HG02642 (cell line): ENCODE measurements around the gene CYB5A.
"Not testable (repeated sequence)": the region's sequence is repeated elsewhere in the genome, so short reads cannot be mapped to it uniquely, and the experiment has no call there.

Experiments
- ATAC-seq: cut with Tn5 transposase; IDR thresholded peaks from one replicate; pipeline ENCODE4 v1.9.1; 2021; ENCODE audit warnings: mild to moderate bottlenecking; ENCODE audit not compliant: unreplicated experiment, poor library complexity

Gene CYB5A

DNA sequence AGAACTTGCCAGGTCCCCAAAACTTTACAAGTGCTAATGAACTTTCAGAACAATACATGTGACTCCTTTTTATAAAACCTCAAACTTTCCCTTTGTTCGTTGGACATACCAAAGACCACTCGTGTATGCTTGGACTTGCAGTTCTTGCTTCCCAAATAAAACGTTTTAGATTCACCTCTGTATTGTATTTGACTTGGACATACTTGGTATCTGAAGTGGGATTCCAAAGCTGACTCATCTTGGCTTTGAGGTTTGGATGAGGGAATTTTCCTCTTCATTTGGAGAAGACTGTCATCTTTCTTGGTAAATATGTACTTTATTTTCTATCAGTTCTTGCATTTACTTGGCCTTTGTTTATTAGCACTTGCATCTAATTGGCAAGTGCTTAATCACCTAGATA lies 8.0 kb upstream of the CYB5A start:
- no peak for ATAC-seq

DNA sequence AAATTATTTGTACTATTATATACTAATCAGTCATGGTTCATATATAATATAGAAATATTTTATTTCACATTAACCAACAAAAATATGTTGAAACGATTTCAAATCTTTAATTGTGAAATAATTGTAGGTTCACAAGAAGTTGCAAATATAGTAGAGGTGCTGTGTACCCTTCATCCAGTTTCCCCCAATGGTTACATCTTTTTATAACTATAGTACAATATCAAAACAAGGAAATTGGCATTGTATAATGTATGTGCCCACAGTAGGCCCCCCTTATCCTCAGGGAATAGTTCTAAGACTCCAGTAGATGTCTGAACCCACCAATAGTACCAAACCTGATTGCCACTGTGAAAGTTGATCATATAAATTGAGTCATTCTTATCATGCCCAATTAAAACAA lies 7.4 kb upstream of the CYB5A start:
- ATAC-seq: no peak

DNA sequence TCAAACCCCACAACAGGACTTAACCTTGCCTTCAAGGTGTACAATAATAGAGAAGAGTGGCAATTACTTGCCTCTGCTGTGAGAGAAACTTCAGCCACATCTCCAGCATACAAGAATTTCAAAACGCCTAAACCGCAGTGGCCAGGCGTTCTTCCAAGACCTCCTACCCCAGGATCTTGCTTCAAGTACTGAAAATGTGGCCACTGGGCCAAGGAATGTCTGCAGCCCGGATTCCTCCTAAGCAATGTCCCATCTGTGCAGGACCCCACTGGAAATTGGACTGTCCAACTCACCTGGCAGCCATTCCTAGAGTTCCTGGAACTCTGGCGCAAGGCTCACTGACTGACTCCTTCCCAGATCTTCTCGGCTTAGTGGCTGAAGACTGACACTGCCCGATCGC lies 2.8 kb upstream of the CYB5A start:
- ATAC-seq: no peak

- ATAC-seq: not testable (repeated sequence)
These were observed 1.2 kb upstream of the CYB5A start for GRCh38 chr18:74292982-74293381.

DNA sequence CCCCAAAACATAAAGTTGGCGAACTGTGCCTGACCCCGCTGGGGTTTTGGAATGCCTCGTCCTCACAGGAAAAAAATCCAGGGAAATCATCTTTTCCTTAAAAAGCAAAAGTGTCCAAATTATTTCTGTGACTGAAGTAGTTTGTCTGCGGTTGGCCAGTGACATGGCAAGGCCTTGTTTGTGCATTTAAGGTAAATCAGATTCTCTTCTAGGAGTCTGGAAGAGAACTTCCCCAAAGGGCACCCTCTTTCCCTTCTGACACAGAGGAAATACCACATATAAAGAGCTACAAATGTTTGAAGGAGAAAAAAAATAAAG lies 737 bp upstream of the CYB5A start:
- no peak for ATAC-seq

- no peak for ATAC-seq
These were observed 342 bp downstream of the CYB5A start for GRCh38 chr18:74291472-74291770.

DNA sequence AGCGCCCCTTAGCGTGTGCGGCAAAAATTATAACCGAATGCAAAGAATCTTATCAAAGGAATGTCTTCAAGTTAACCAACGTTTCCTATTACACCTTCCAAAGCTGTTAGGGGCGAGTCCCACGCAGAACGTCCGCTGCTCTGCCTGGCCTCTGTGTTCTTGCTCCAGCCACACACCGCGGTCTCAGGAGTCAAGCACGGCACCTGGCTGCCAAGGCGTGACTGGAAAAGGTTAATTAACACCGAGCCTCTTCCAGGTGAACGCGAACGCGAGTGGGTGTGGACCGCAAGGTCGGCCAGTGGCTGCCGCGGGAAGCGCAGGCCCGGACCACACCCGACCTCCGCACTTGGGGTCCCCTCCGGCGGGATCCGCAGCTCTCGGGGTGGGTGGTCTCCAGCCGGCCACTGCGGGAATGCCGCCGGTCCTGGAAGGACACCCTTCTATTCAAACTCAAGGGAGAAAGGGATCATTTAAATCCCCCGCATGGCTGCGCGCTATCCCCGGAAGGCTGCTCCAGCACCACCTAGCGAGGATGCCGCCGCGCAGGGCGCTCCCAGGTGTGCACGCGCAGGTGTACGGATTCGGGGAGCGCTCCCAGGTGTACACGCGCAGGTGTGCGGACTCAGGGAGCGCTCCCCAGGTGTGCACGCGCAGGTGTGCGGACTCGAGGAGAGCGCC lies 830 bp downstream of the CYB5A start:
- no peak for ATAC-seq

GRCh38 chr18:74290021-74290420 lies 1.7 kb downstream of the CYB5A start:
- no peak for ATAC-seq

DNA sequence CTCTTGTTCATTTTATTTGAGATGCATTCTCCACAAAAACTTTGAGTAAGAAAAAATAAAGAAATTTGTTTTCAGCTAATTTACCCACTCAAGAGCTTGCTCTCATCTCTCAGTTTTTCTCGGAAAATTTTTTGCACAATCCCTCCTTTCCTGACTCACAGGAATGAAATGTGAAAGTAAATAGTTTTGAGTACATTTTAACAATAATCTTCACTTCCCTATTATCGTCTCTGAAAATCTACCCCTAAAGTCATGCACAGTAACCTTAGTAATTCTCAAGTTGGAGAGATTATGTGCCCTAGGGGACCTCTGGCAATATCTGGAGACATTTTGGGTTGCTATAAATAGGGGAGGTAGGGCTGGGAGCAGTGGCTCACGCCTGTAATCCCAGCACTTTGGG lies 2.6 kb downstream of the CYB5A start:
- ATAC-seq: no peak

DNA sequence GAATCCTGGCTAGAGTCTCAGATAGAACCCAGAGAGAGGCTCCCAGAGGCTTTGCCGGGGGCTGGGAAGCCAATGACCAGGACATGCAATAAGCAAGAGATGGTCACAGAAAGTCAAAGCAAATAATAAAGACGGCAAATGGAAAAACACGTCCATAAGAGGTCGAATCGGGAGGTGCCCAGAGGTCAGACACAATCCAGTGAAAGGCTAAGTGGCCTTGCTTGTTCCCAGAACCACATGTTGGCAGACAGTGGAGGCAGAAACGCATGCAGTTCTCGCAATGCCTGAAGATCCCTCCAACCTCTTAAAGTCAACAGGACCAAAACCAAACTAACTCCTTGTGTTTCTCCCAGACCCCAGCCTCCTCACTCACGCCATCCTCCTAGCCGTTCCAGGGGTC lies 3.0 kb downstream of the CYB5A start:
- no peak for ATAC-seq

GRCh38 chr18:74288041-74288440 lies 3.7 kb downstream of the CYB5A start:
- ATAC-seq: no peak

DNA sequence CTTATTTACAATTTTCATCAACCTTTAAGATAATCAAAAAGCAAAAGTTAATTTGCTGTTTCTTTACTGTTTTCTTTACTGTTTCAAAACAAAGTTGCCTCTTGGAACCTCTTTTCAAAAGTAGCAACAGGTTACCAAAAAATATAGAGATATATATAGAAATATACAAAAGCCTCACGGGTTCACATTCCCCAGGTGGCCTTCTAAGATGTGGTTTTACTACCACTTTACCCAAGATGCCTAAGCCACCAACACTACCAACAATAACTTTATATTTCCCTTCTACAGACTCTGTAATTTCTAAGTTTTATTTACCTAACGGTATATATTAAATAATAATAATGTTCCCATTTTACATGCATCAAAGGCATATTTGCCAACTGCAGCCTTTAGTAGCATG lies 4.9 kb downstream of the CYB5A start:
- ATAC-seq: no peak

GRCh38 chr18:74286106-74286855 lies 5.5 kb downstream of the CYB5A start:
- ATAC-seq: no peak

DNA sequence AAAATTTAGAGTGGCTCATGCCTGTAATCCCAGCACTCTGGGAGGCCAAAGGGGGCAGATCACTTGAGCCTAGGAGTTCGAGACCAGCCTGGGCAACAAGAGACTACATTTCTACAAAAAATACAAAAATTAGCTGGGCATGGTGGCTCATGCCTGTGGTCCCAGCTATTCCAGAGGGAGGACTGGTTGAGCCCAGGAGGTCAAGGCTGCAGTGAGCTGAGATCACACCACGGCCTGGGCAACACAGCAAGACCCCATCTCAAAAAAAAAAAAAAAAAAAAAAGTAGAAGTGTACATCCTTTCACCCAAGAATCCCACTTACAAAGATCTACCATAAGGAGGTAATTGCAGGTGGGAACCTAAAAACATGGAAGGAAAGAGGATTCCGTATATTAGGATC lies 6.2 kb downstream of the CYB5A start:
- not testable (repeated sequence) for ATAC-seq

DNA sequence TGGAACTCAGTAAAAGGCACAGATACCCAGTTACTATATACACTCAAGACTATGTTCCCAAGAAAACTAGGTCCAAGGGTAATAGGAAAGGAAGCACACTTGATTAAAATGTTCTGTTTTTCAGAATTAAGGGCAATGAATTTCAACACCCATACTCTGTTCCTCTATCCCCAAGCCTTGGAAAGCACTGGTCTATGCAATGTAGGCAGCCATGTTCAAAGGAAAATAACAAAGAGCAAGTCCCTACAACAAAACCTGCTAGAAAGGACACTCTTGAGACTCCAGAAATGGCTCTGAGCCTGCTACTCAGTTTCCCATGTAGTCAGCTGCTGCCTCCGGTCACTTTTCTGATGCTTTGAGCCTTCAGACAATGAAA lies 6.8 kb downstream of the CYB5A start:
- no peak for ATAC-seq

- no peak for ATAC-seq
These were observed 7.4 kb downstream of the CYB5A start for GRCh38 chr18:74284191-74284979.

DNA sequence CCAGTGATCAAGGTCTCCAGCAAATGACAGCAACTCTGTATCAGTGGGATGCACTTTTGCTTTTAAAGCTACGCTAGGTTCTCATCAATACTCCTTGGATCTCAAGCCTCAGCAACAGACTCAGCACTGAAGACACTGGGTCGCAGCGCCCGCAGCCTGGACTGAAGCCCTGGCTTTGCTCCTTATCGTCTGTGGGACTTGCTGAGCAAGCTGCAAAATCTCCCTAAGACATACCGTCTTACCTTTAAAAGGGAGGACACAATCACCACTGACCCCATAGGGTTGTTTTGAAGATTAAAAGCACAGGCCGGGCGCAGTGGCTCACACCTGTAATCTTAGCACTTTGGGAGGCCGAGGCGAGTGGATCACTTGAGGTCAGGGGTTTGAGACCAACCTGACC lies 8.1 kb downstream of the CYB5A start:
- ATAC-seq: no peak

DNA sequence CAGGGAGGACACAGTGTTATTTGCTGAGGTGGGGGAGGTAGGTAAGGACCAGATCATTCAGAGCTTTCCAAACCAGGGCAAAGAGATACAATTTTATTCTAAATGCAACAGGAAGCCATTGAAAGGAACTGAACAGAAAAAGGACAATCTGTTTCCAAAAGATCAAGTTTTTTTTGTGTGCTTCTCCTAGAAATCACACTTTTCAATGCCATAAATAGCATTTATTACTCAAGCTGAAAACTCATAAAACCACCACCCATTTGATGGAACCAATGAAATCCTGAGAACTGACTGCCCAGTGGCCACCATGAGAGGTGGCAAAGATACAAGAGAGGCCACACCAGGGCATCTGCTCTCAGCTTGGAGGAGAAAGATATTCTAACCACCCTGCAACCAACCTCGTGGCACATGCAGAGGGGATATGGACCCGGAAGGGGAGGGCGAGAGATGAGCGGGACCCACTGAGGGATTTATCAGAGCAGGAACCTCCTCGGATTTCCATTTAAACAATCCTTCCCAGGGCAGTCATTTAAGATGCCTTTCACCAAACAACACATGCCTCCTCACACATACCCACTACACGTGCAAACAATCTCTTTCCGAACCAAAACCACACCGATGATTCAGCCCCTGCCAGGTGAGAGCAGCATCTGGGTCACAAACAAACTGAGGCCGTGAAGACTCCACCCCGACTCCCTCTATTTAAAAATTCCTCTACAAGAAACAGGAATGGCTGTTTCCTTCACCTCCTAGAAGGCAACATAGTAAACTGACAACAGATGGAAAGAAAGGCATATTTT lies 8.8 kb downstream of the CYB5A start:
- ATAC-seq: no peak

GRCh38 chr18:74281980-74282754 lies 9.6 kb downstream of the CYB5A start:
- no peak for ATAC-seq
